IMR-90 (cell line): ENCODE data around the gene SEC31B. TPM values are rescaled to one million over a fixed set of nuclear protein-coding genes. Genes with fewer than 3 reads are reported as not detected.

Source experiments
- ATAC-seq: fragments of 200-7000 bp; cut with Tn5 transposase; 2 replicates; pipeline ENCODE4 v1.9.1; 2020; ENCODE audit warnings: low read depth, mild to moderate bottlenecking, moderate library complexity
- BruUV-seq: library from RNA; stranded (reverse); fragments of 400-500 nt; replicated peaks from 2 replicates; lab custom pipeline; 2021; lab: Mats Ljungman, UMichigan
- CTCF ChIA-PET: fragments of 300-600 bp; formaldehyde crosslinking; extraction: SDS; loops from one replicate; lab custom pipeline; 2021; ENCODE audit warnings: antibody characterized with exemption; lab: Yijun Ruan, JAX
- POLR2A ChIA-PET: fragments of 300-600 bp; sonication (Branson Sonifier 250); formaldehyde crosslinking; loops from one replicate; lab custom pipeline; 2022; ENCODE audit warnings: antibody characterized with exemption; ENCODE audit not compliant: unreplicated experiment; lab: Charles Lee
- DNase-seq: peaks from one replicate; pipeline ENCODE4 v3.0.0; 2013
- H2AFZ ChIP-seq: replicated peaks from 2 replicates; pipeline ENCODE3; 2013; ENCODE audit warnings: low read length, mild to moderate bottlenecking; ENCODE audit not compliant: poor library complexity
- H2AK5ac ChIP-seq: 2 replicates; pipeline ENCODE4 v1.6.1; 2013; ENCODE audit warnings: low read depth, low read length, inconsistent platforms
- H2AK9ac ChIP-seq: replicated peaks from 2 replicates; pipeline ENCODE3; 2013; ENCODE audit warnings: mild to moderate bottlenecking, low read depth, low read length, moderate library complexity; ENCODE audit not compliant: poor library complexity
- H2BK120ac ChIP-seq: 2 replicates; pipeline ENCODE4 v1.6.1; 2013; ENCODE audit warnings: low read depth, low read length, inconsistent platforms
- H2BK15ac ChIP-seq: 3 replicates; pipeline ENCODE4 v1.6.1; 2013; ENCODE audit warnings: low read depth, low read length, inconsistent platforms
- H2BK20ac ChIP-seq: 2 replicates; pipeline ENCODE4 v1.6.1; 2013; ENCODE audit warnings: low read depth, mild to moderate bottlenecking, inconsistent platforms, low read length, moderate library complexity
- H2BK5ac ChIP-seq: 2 replicates; pipeline ENCODE4 v1.6.1; 2013; ENCODE audit warnings: mild to moderate bottlenecking, low read depth, low read length, inconsistent platforms; ENCODE audit not compliant: poor library complexity, severe bottlenecking
- H3K14ac ChIP-seq: replicated peaks from 2 replicates; pipeline ENCODE4 v1.6.1; 2013; ENCODE audit warnings: low read depth, low read length, inconsistent platforms
- H3K18ac ChIP-seq: 2 replicates; pipeline ENCODE4 v1.6.1; 2013; ENCODE audit warnings: low read depth, low read length, control low read depth
- H3K23ac ChIP-seq: 2 replicates; pipeline ENCODE4 v1.6.1; 2013; ENCODE audit warnings: low read depth, low read length, inconsistent platforms
- H3K27ac ChIP-seq: 2 replicates; pipeline ENCODE4 v1.5.1; 2013; ENCODE audit warnings: mild to moderate bottlenecking, control low read depth, low read length; ENCODE audit not compliant: insufficient read depth
- H3K27me3 ChIP-seq: 2 replicates; pipeline ENCODE4 v1.6.1; 2013; ENCODE audit warnings: low read length; ENCODE audit not compliant: control insufficient read depth, insufficient read depth
- H3K36me3 ChIP-seq: 2 replicates; pipeline ENCODE4 v1.6.1; 2013; ENCODE audit warnings: low read length, mixed read lengths; ENCODE audit not compliant: control insufficient read depth, insufficient read depth
- H3K4ac ChIP-seq: 2 replicates; pipeline ENCODE4 v1.6.1; 2013; ENCODE audit warnings: low read depth, low read length, inconsistent platforms
- H3K4me1 ChIP-seq: 2 replicates; pipeline ENCODE4 v1.6.1; 2013; ENCODE audit warnings: low read length, mixed read lengths; ENCODE audit not compliant: control insufficient read depth, insufficient read depth
- H3K4me2 ChIP-seq: 2 replicates; pipeline ENCODE4 v1.6.1; 2013; ENCODE audit warnings: low read depth, mild to moderate bottlenecking, control low read depth, low read length, moderate library complexity
- H3K4me3 ChIP-seq: 2 replicates; pipeline ENCODE4 v1.5.1; 2013; ENCODE audit warnings: low read depth, mild to moderate bottlenecking, control low read depth, low read length, moderate library complexity; ENCODE audit not compliant: insufficient read depth
- H3K56ac ChIP-seq: 2 replicates; pipeline ENCODE4 v1.6.1; 2013; ENCODE audit warnings: low read length, inconsistent platforms; ENCODE audit not compliant: insufficient read depth; ENCODE audit errors: extremely low read depth
- H3K79me1 ChIP-seq, 2 experiments: 2 replicates each; pipeline ENCODE4 v1.6.1; 2013; ENCODE audit warnings: low read length in 2 of 2, inconsistent platforms in 1 of 2, low read depth in 1 of 2
- H3K9ac ChIP-seq: 2 replicates; pipeline ENCODE4 v1.6.1; 2013; ENCODE audit warnings: low read depth, low read length, control low read depth
- H3K9me1 ChIP-seq: 2 replicates; pipeline ENCODE4 v1.6.1; 2013; ENCODE audit warnings: low read length, inconsistent platforms; ENCODE audit not compliant: insufficient read depth
- H3K9me3 ChIP-seq: 2 replicates; pipeline ENCODE4 v1.6.1; 2013; ENCODE audit warnings: low read length; ENCODE audit not compliant: control insufficient read depth, insufficient read depth
- H4K20me1 ChIP-seq: 2 replicates; pipeline ENCODE4 v1.6.1; 2013; ENCODE audit warnings: low read length, inconsistent platforms; ENCODE audit not compliant: insufficient read depth
- H4K5ac ChIP-seq: 2 replicates; pipeline ENCODE4 v1.6.1; 2013; ENCODE audit warnings: mild to moderate bottlenecking, low read depth, low read length, control low read depth
- H4K8ac ChIP-seq, 2 experiments: 2 replicates each; pipeline ENCODE4 v1.6.1; 2013; ENCODE audit warnings: low read depth in 2 of 2, low read length in 2 of 2, control low read depth in 1 of 2, inconsistent platforms in 1 of 2
- H4K91ac ChIP-seq: 2 replicates; pipeline ENCODE4 v1.6.1; 2013; ENCODE audit warnings: low read depth, low read length, inconsistent platforms; ENCODE audit not compliant: insufficient read depth
- BHLHE40 ChIP-seq: fragments of 150-350 bp; IDR thresholded peaks from 2 replicates; pipeline ENCODE4 v1.6.1; 2016; ENCODE audit warnings: mild to moderate bottlenecking, low read depth, low read length
- MAFK ChIP-seq: IDR thresholded peaks from 2 replicates; pipeline ENCODE4 v1.6.1; 2012; ENCODE audit warnings: low read depth, low read length, improper control_type of control experiment
- MXI1 ChIP-seq: IDR thresholded peaks from 2 replicates; pipeline ENCODE4 v1.6.1; 2012; ENCODE audit warnings: low read depth, mild to moderate bottlenecking, low read length, moderate library complexity, borderline replicate concordance
- NFE2L2 ChIP-seq: fragments of 150-350 bp; IDR thresholded peaks from 2 replicates; pipeline ENCODE4 v1.6.1; 2016; ENCODE audit warnings: low read depth, mild to moderate bottlenecking, low read length
- POLR2A ChIP-seq: IDR thresholded peaks from 2 replicates; pipeline ENCODE4 v1.6.1; 2012; ENCODE audit warnings: mild to moderate bottlenecking, low read depth, low read length
- RAD21 ChIP-seq: IDR thresholded peaks from 2 replicates; pipeline ENCODE4 v1.6.1; 2012; ENCODE audit warnings: low read length, improper control_type of control experiment
- SMC3 ChIP-seq: fragments of 150-350 bp; IDR thresholded peaks from 2 replicates; pipeline ENCODE4 v1.6.1; 2016; ENCODE audit warnings: low read depth, mild to moderate bottlenecking, antibody characterized with exemption, low read length, moderate library complexity
- WGBS, 2 experiments: methylation state at CpG; one replicate each; pipeline versions ENCODE4 v1.1.5 to v1.1.7; 2013; ENCODE audit warnings: missing lambda C conversion rate in 2 of 2; ENCODE audit not compliant: insufficient read length in 1 of 2; ENCODE audit errors: extremely low coverage in 2 of 2; 5-methylcytosine and 5-hydroxymethylcytosine counted together
- dilution Hi-C: fragments of 300-500 bp; cut with HindIII; formaldehyde crosslinking; loops from one replicate; pipeline ENCODE4 v1.14.3; 2018; ENCODE audit warnings: low sequenced_read_pairs; ENCODE audit not compliant: unreplicated experiment
- in situ Hi-C: fragments of 300-500 bp; cut with MboI; formaldehyde crosslinking; loops from 3 replicates; pipeline ENCODE4 v1.14.3; 2019; ENCODE audit warnings: low sequenced_read_pairs, inconsistent platforms, mixed read lengths
- intact Hi-C: fragments of 100-400 bp; cut with micrococcal nuclease; formaldehyde crosslinking; loops from 2 replicates; pipeline ENCODE4 v1.10.0; 2022
- polyA plus RNA-seq, 3 experiments: library from polyadenylated mRNA; depleted of rRNA; stranded (reverse); fragments of >200 nt; gene quantifications; 2 replicates each; pipeline ENCODE4 v1.2.3, GENCODE V29; 2012; ENCODE audit warnings: low replicate concordance in 1 of 3
- total RNA-seq: library from RNA; depleted of rRNA; stranded (reverse); fragments of >200 nt; gene quantifications from 2 replicates; pipeline ENCODE4 v1.2.3, GENCODE V29; 2012
- TF ChIP-seq, protein P1 (sequence below): fragments of 150-350 bp; IDR thresholded peaks from 2 replicates; pipeline ENCODE4 v1.6.1; 2017; ENCODE audit warnings: mild to moderate bottlenecking, antibody characterized with exemption, low read length, low read depth
- TF ChIP-seq, protein P2 (sequence below): conservative IDR thresholded peaks from 2 replicates; pipeline ENCODE4 v1.5.1; 2012; ENCODE audit warnings: mild to moderate bottlenecking, low read depth, low read length, improper control_type of control experiment
- TF ChIP-seq, protein P3 (sequence below): fragments of 150-350 bp; IDR thresholded peaks from 2 replicates; pipeline ENCODE4 v1.6.1; 2016; ENCODE audit warnings: low read depth, mild to moderate bottlenecking, low read length, moderate library complexity, borderline replicate concordance

Gene SEC31B
- total and polyA plus RNA-seq, 2 of the 4 experiments (the other 2 are of a cell fraction) = 1.3 to 8.1 TPM

DNA sequence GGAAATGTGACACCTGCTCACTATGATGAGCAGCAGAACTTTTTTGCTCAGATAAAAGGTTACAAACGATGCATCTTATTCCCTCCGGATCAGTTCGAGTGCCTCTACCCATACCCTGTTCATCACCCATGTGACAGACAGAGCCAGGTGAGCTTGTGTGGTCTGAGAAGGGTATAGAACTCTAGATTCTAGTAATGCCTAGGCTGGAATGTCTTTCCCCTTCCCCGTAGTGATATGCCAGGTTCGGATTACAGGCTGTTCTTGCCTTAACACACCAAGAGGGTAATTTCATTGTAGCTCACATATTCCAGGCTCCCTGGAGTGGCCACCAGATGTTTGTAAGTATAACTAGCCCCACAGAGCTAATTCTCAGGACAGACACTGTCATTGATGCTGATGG, 25.3 kb upstream of the SEC31B start:
- no peak overlapping the region for H2AK5ac ChIP-seq
- no peak overlapping the region for H3K56ac ChIP-seq
- H3K14ac ChIP-seq = no peak overlapping the region
- H3K18ac ChIP-seq = no peak overlapping the region
- H3K9ac ChIP-seq = no peak overlapping the region
- no peak overlapping the region for H2BK20ac ChIP-seq
- H3K79me1 ChIP-seq = peaks cover 13 to 20% of the 10 kb centered on the region in 2 experiments; a peak in 3 of 4 replicates
- H4K91ac ChIP-seq = no peak overlapping the region
- H2AK9ac ChIP-seq = no peak overlapping the region
- H3K4me2 ChIP-seq = no peak overlapping the region
- no peak overlapping the region for H4K8ac ChIP-seq
- dilution Hi-C loops = no loop called here
- no peaks in the 10 kb centered on the region for H3K9me3 ChIP-seq
- H3K27me3 ChIP-seq = no peaks in the 10 kb centered on the region
- no peak for TF ChIP-seq POLR2A
- TF ChIP-seq, protein P1, sequence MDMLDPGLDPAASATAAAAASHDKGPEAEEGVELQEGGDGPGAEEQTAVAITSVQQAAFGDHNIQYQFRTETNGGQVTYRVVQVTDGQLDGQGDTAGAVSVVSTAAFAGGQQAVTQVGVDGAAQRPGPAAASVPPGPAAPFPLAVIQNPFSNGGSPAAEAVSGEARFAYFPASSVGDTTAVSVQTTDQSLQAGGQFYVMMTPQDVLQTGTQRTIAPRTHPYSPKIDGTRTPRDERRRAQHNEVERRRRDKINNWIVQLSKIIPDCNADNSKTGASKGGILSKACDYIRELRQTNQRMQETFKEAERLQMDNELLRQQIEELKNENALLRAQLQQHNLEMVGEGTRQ = no peak
- no peak for TF ChIP-seq MAFK
- TF ChIP-seq MXI1 = no peak
- TF ChIP-seq NFE2L2 = no peak
- no peak for TF ChIP-seq BHLHE40
- no peak for TF ChIP-seq RAD21
- TF ChIP-seq, protein P2, sequence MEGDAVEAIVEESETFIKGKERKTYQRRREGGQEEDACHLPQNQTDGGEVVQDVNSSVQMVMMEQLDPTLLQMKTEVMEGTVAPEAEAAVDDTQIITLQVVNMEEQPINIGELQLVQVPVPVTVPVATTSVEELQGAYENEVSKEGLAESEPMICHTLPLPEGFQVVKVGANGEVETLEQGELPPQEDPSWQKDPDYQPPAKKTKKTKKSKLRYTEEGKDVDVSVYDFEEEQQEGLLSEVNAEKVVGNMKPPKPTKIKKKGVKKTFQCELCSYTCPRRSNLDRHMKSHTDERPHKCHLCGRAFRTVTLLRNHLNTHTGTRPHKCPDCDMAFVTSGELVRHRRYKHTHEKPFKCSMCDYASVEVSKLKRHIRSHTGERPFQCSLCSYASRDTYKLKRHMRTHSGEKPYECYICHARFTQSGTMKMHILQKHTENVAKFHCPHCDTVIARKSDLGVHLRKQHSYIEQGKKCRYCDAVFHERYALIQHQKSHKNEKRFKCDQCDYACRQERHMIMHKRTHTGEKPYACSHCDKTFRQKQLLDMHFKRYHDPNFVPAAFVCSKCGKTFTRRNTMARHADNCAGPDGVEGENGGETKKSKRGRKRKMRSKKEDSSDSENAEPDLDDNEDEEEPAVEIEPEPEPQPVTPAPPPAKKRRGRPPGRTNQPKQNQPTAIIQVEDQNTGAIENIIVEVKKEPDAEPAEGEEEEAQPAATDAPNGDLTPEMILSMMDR = no peak
- TF ChIP-seq, protein P3, sequence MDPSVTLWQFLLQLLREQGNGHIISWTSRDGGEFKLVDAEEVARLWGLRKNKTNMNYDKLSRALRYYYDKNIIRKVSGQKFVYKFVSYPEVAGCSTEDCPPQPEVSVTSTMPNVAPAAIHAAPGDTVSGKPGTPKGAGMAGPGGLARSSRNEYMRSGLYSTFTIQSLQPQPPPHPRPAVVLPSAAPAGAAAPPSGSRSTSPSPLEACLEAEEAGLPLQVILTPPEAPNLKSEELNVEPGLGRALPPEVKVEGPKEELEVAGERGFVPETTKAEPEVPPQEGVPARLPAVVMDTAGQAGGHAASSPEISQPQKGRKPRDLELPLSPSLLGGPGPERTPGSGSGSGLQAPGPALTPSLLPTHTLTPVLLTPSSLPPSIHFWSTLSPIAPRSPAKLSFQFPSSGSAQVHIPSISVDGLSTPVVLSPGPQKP = no peak
- no peak for TF ChIP-seq SMC3
- intact Hi-C loops = no loop called here
- no peak overlapping the region for H4K5ac ChIP-seq
- H3K27ac ChIP-seq = no peak overlapping the region
- POLR2A ChIA-PET = interaction anchor here (0.6 to 1.2 kb wide), 2 partner anchors 9 to 273 kb away, joined by 3 read pairs; partner anchors contain the start of gene HIF1AN
- BruUV-seq = no TSS peak
- H3K9me1 ChIP-seq = no peaks in the 10 kb centered on the region
- WGBS, 2 experiments = no CpG with 5 or more reads among the region's 5 CpGs
- in situ Hi-C loops = no loop called here
- DNase-seq (no peak), ATAC-seq (no peak)
- no peak overlapping the region for H2BK5ac ChIP-seq
- CTCF ChIA-PET = interaction anchor here (1.3 kb wide), 1 partner anchor 9 kb away, joined by 3 read pairs; the partner anchor contains the start of gene HIF1AN
- H3K36me3 ChIP-seq = peaks cover 59% of the 10 kb centered on the region
- H2AFZ ChIP-seq = no peak overlapping the region
- no peak overlapping the region for H3K4ac ChIP-seq
- no peak overlapping the region for H2BK15ac ChIP-seq
- no peak overlapping the region for H3K23ac ChIP-seq
- H3K4me3 ChIP-seq = no peak overlapping the region
- H2BK120ac ChIP-seq = no peak overlapping the region
- no peaks in the 10 kb centered on the region for H3K4me1 ChIP-seq
- 0 out of 2 replicates have a peak, but pooled peaks cover 5% of the 10 kb centered on the region for H4K20me1 ChIP-seq
